WI38 (cell line): ENCODE results near the gene CPSF3.

Experiments
- H3K4me3 ChIP-seq: 2 replicates; pipeline ENCODE4 v1.5.1; 2011; ENCODE audit warnings: low read depth, mild to moderate bottlenecking, control low read depth, low read length
- CTCF ChIP-seq: IDR thresholded peaks from 2 replicates; pipeline ENCODE4 v1.5.1; 2012; ENCODE audit warnings: low read depth, mild to moderate bottlenecking, control low read depth, low read length

CPSF3 gene

GRCh38 chr2:9440058-9440727, 16.7 kb downstream of the CPSF3 start:
- TF ChIP-seq CTCF: no peak
- H3K4me3 ChIP-seq: no peak overlapping the region

- TF ChIP-seq CTCF: no peak
- H3K4me3 ChIP-seq: no peak overlapping the region
Measured at GRCh38 chr2:9441556-9441955, 18.1 kb downstream of the CPSF3 start.

GRCh38 chr2:9443526-9443925, 20.1 kb downstream of the CPSF3 start:
- no peak overlapping the region for H3K4me3 ChIP-seq
- TF ChIP-seq CTCF: no peak

GRCh38 chr2:9445089-9445488, 21.6 kb downstream of the CPSF3 start:
- TF ChIP-seq CTCF: no peak
- no peak overlapping the region for H3K4me3 ChIP-seq

GRCh38 chr2:9451231-9451630, 27.8 kb downstream of the CPSF3 start:
- no peak for TF ChIP-seq CTCF

GRCh38 chr2:9460441-9461017, 37.1 kb downstream of the CPSF3 start:
- no peak overlapping the region for H3K4me3 ChIP-seq
- TF ChIP-seq CTCF: no peak

More at GRCh38 chr2:9451231-9451630, 27.8 kb downstream of the CPSF3 start:
- no peak overlapping the region for H3K4me3 ChIP-seq

GRCh38 chr2:9461079-9461478, 37.6 kb downstream of the CPSF3 start:
- no peak overlapping the region for H3K4me3 ChIP-seq
- no peak for TF ChIP-seq CTCF
